Ovary (tissue), 3 donors: ENCODE measurements around the gene ANAPC15.

Experiments
- CTCF ChIP-seq, 3 donors: fragments of 450-650 bp in 2 of 3; fragments of 200-600 bp in 1 of 3; IDR thresholded peaks; one replicate each; pipeline versions ENCODE4 v1.5.1 to v1.8.0; 2016 to 2022; ENCODE audit warnings: antibody characterized with exemption in 3 of 3, mild to moderate bottlenecking in 1 of 3
- POLR2A ChIP-seq: fragments of 450-650 bp; IDR thresholded peaks from one replicate; pipeline ENCODE4 v1.6.1; 2017; ENCODE audit warnings: antibody characterized with exemption, mild to moderate bottlenecking, moderate library complexity
- donor health status: DM: no; HTN: no; CAD: no.

- TF ChIP-seq POLR2A, result peak; percentile 97
- TF ChIP-seq CTCF (IDR thresholded peaks at IDR 0.05), result no peak
Measured at GRCh38 chr11:72112143-72112977, at the start of gene ANAPC15.
